ENCODE measurements around the gene ARHGEF3. TPM values are rescaled to one million over a fixed set of nuclear protein-coding genes. Genes with fewer than 3 reads are reported as not detected.

Gene ARHGEF3
- total RNA-seq, 3 donors from 2014 or later (not counting 1 experiment from before 2014, with no cell fraction given) = 112 to 211 (median 135) TPM

DNA sequence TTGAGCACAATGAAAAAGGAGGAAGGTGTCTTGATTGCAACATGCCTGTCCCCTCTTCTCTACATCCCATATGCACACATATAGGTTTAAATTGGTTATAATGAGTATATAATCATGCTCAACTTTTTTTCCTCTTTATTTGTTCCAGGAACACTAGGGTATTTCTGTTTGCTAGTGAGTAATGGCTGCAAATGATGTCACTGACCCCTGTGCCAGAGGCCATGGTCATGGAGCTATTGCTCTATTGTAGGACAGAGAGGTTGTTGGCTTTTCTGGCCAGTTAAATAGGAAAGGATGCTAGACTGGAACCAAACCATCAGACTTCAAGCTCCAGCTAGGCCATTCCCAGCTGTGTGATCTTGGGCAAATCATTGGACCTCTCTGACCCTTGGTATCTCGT is 9.6 kb downstream of the ARHGEF3 start:
- no peak for ATAC-seq
- WGBS (ENCODE audit: insufficient coverage) = 80% methylated on average over 1 of the region's 1 CpG

DNA sequence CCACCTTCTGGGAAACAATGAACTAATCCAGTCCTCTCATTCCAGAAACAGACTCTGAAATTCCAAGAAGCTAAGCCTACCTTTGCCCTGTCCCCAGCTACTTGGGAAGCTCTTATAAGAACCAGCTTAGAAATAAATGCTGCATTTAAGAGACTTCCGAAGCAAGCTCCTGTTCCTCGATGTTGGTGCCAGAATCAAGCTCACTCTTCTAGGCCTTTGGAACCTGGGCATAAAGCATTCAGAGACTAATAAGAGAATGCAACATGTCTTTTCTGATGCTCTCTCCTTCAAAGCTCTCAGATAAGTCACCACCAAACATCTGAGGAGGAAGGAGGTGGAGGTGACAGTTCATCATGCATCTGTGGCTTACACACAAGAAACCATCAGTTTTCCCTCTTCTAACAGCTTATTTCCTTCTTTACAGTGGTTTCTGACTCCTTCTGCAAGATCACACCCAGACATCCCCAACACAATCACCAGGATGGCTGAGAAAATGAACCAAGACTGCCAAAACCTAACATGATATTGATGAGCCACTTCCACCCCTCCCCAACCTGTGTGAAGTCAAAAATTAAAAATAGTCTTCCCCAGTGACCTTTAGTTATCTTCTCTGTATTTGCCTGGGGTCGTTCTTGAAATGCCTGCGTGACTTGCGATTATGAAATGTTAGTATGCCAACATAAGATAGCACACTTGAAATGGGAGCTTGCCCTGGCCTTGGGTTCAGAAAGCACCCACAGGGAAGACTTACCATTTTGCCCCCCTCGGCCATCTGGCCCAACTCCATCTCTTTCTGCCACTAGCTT is 11.5 kb downstream of the ARHGEF3 start:
- H3K9me3 ChIP-seq (ENCODE audit: control insufficient read depth, insufficient read depth, low read length) = no peaks in the 10 kb centered on the region
- peaks cover 11% of the 10 kb centered on the region for H3K36me3 ChIP-seq (ENCODE audit: control insufficient read depth, insufficient read depth, low read length)
- H3K4me1 ChIP-seq (ENCODE audit: control insufficient read depth, insufficient read depth, low read length) = peaks cover 87% of the 10 kb centered on the region
- no peak overlapping the region for H3K4me3 ChIP-seq (ENCODE audit: low read length)
- 27% methylated on average over 6 of the region's 6 CpGs for WGBS (ENCODE audit: insufficient coverage)
- H3K9me3 Mint-ChIP-seq = no peaks in the 10 kb centered on the region
- H3K27me3 Mint-ChIP-seq (ENCODE audit: low read depth in 2 of 2) = no peaks in the 10 kb centered on the region
- TF ChIP-seq, protein P1, sequence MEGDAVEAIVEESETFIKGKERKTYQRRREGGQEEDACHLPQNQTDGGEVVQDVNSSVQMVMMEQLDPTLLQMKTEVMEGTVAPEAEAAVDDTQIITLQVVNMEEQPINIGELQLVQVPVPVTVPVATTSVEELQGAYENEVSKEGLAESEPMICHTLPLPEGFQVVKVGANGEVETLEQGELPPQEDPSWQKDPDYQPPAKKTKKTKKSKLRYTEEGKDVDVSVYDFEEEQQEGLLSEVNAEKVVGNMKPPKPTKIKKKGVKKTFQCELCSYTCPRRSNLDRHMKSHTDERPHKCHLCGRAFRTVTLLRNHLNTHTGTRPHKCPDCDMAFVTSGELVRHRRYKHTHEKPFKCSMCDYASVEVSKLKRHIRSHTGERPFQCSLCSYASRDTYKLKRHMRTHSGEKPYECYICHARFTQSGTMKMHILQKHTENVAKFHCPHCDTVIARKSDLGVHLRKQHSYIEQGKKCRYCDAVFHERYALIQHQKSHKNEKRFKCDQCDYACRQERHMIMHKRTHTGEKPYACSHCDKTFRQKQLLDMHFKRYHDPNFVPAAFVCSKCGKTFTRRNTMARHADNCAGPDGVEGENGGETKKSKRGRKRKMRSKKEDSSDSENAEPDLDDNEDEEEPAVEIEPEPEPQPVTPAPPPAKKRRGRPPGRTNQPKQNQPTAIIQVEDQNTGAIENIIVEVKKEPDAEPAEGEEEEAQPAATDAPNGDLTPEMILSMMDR (IDR thresholded peaks at IDR 0.05) = no peak
- DNase-seq (peak in 1 of 2 donors; percentile 73), ATAC-seq (peak; percentile 60 to 80 (median 73))
- intact Hi-C loops (cut with micrococcal nuclease) = loop anchor here (1.0 kb wide), 2 partner anchors 10 to 32 kb away; no protein-coding TSS in a partner anchor
- H3K4me3 Mint-ChIP-seq = peak overlapping the region; percentile 86
- peak overlapping the region; percentile 86 for H3K27ac ChIP-seq (ENCODE audit: low read length)
- peak overlapping the region; percentile 85 to 92 for H3K27ac Mint-ChIP-seq
- H3K27me3 ChIP-seq (ENCODE audit: control insufficient read depth, insufficient read depth, low read length) = no peaks in the 10 kb centered on the region
- H3K36me3 Mint-ChIP-seq = no peaks in the 10 kb centered on the region
- H3K4me1 Mint-ChIP-seq = peaks cover 88 to 91% of the 10 kb centered on the region in 2 donors

More for the DNA sequence above, 9.6 kb downstream of the ARHGEF3 start:
- TF ChIP-seq, protein P1 (IDR thresholded peaks at IDR 0.05) = no peak
- Histone ChIP-seq H3K27me3 (ENCODE audit: control insufficient read depth, insufficient read depth, low read length) (no peaks in the 10 kb centered on the region), H3K36me3 (ENCODE audit: control insufficient read depth, insufficient read depth, low read length) (peaks cover 13% of the 10 kb centered on the region), H3K4me3 (ENCODE audit: low read length) (no peak overlapping the region), H3K4me1 (ENCODE audit: control insufficient read depth, insufficient read depth, low read length) (peaks cover 84% of the 10 kb centered on the region), H3K27ac (ENCODE audit: low read length) (peak overlapping the region; percentile 86), H3K9me3 (ENCODE audit: control insufficient read depth, insufficient read depth, low read length) (no peaks in the 10 kb centered on the region)
- intact Hi-C loops (cut with micrococcal nuclease) = no loop called here
- Mint-ChIP-seq H3K4me3 (peak overlapping the region; percentile 76), H3K36me3 (no peaks in the 10 kb centered on the region), H3K27me3 (ENCODE audit: low read depth in 2 of 2) (no peaks in the 10 kb centered on the region), H3K9me3 (no peaks in the 10 kb centered on the region), H3K27ac (peak overlapping the region; percentile 85 to 92), H3K4me1 (peaks cover 88 to 91% of the 10 kb centered on the region in 2 donors)
- no peak for DNase-seq

DNA sequence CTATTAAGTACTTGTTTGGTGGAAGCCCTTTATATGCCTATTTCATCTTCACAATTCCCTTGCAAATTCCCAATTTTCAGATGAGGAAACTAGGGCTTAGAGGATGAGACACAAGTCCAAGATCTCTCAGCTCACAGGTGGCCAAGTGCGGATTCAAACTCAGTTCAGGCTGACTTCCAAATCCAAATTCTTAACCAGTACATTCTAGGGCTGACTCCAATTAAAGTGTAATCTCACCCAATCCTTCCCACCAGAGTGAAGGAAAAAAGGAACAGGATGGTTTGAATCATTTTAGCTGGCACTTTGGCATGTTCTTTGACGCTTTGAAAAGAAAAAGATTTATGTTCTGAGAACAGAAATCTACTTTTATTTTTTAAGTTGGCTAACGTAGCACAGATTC is 12.7 kb downstream of the ARHGEF3 start:
- intact Hi-C loops (cut with micrococcal nuclease) = loop anchor here (10.0 kb wide), 1 partner anchor 886 kb away; no protein-coding TSS in a partner anchor

More for the DNA sequence above, 12.7 kb downstream of the ARHGEF3 start:
- no peak overlapping the region for H3K4me3 ChIP-seq (ENCODE audit: low read length)
- Mint-ChIP-seq H3K36me3 (no peaks in the 10 kb centered on the region), H3K27me3 (ENCODE audit: low read depth in 2 of 2) (no peaks in the 10 kb centered on the region), H3K4me3 (peak overlapping the region; percentile 86), H3K27ac (peak overlapping the region; percentile 85 to 92), H3K9me3 (no peaks in the 10 kb centered on the region), H3K4me1 (peaks cover 88 to 91% of the 10 kb centered on the region in 2 donors)
- H3K36me3 ChIP-seq (ENCODE audit: control insufficient read depth, insufficient read depth, low read length) = peaks cover 8% of the 10 kb centered on the region
- H3K4me1 ChIP-seq (ENCODE audit: control insufficient read depth, insufficient read depth, low read length) = peaks cover 89% of the 10 kb centered on the region
- H3K27ac ChIP-seq (ENCODE audit: low read length) = peak overlapping the region; percentile 86
- no peaks in the 10 kb centered on the region for H3K9me3 ChIP-seq (ENCODE audit: control insufficient read depth, insufficient read depth, low read length)
- 38% methylated on average over 1 of the region's 3 CpGs for WGBS (ENCODE audit: insufficient coverage)
- H3K27me3 ChIP-seq (ENCODE audit: control insufficient read depth, insufficient read depth, low read length) = no peaks in the 10 kb centered on the region
- no peak for ATAC-seq
- DNase-seq = no peak
- TF ChIP-seq, protein P1 (IDR thresholded peaks at IDR 0.05) = no peak

Data from natural killer cell (primary cell).